ENCODE measurements around the gene ITGB5.

- TF ChIP-seq CTCF (IDR thresholded peaks at IDR 0.05) (no peak), ATF3 (CRISPR knock-in tag; conservative IDR thresholded peaks at IDR 0.05) (no peak), NR3C1 (CRISPR knock-in tag; conservative IDR thresholded peaks at IDR 0.05; ENCODE audit: low read depth) (no peak), JAZF1 (CRISPR knock-in tag; IDR thresholded peaks at IDR 0.05) (no peak), ZNF232 (CRISPR knock-in tag; IDR thresholded peaks at IDR 0.05) (no peak), NFYB (CRISPR knock-in tag; conservative IDR thresholded peaks at IDR 0.05; ENCODE audit: low read depth) (no peak), GABPB1 (CRISPR knock-in tag; IDR thresholded peaks at IDR 0.05) (no peak), GRHL2 (CRISPR knock-in tag; IDR thresholded peaks at IDR 0.05; ENCODE audit: insufficient replicate concordance, severe bottlenecking) (no peak)
Measured at GRCh38 chr3:124851136-124851535, 36.0 kb downstream of the ITGB5 start.

Measured in WTC11 (cell line).